Left renal cortex interstitium (tissue), 4 donors: ENCODE measurements around the gene ANKS1A. TPM values are rescaled to one million over a fixed set of nuclear protein-coding genes. Genes with fewer than 3 reads are reported as not detected.
"Not testable (repeated sequence)": the region's sequence is repeated elsewhere in the genome, so short reads cannot be mapped to it uniquely, and the experiment has no call there.

Experiments used
- DNase-seq, 4 donors: peaks; one replicate each; pipeline ENCODE4 v3.0.0-alpha.2; 2013; ENCODE audit warnings: low read depth in 4 of 4, low spot score in 2 of 4, missing footprints in 1 of 4
- polyA plus RNA-seq, 4 donors: library from polyadenylated mRNA; unstranded; fragments of 120-200 nt; gene quantifications; one replicate each; pipeline ENCODE4 v1.2.1, GENCODE V29; 2013; ENCODE audit not compliant: insufficient read length in 4 of 4

ANKS1A gene
- polyA plus RNA-seq, 4 donors = 33.1 to 53.7 (median 43.2) TPM

- no peak for DNase-seq
Observed at GRCh38 chr6:35089935-35090505, 201.0 kb downstream of the ANKS1A start.

GRCh38 chr6:35090734-35091133 lies 201.7 kb downstream of the ANKS1A start:
- DNase-seq = no peak

- DNase-seq = no peak
Observed at GRCh38 chr6:35091346-35092083, 202.5 kb downstream of the ANKS1A start.

- DNase-seq = no peak
Observed at GRCh38 chr6:35092362-35093117, 203.5 kb downstream of the ANKS1A start.

GRCh38 chr6:35093118-35093445 lies 204.0 kb downstream of the ANKS1A start:
- DNase-seq = no peak

- DNase-seq = no peak
Observed at GRCh38 chr6:35093783-35094182, 204.7 kb downstream of the ANKS1A start.

- DNase-seq = no peak
Observed at GRCh38 chr6:35094183-35094582, 205.1 kb downstream of the ANKS1A start.

GRCh38 chr6:35096129-35096862 lies 207.2 kb downstream of the ANKS1A start:
- no peak for DNase-seq

- no peak for DNase-seq
Observed at GRCh38 chr6:35099116-35099515, 210.1 kb downstream of the ANKS1A start.

GRCh38 chr6:35105078-35105477 lies 216.0 kb downstream of the ANKS1A start:
- DNase-seq = no peak

GRCh38 chr6:35106061-35106460 lies 217.0 kb downstream of the ANKS1A start:
- not testable (repeated sequence) for DNase-seq

GRCh38 chr6:35107208-35107607 lies 218.2 kb downstream of the ANKS1A start:
- not testable (repeated sequence) for DNase-seq

GRCh38 chr6:35107761-35108160 lies 218.7 kb downstream of the ANKS1A start:
- not testable (repeated sequence) for DNase-seq

GRCh38 chr6:35108309-35108885 lies 219.3 kb downstream of the ANKS1A start:
- no peak for DNase-seq

GRCh38 chr6:35120746-35121145 lies 231.7 kb downstream of the ANKS1A start:
- no peak for DNase-seq

- no peak for DNase-seq
Observed at GRCh38 chr6:35124356-35124755, 235.3 kb downstream of the ANKS1A start.

GRCh38 chr6:35128042-35128441 lies 239.0 kb downstream of the ANKS1A start:
- DNase-seq = no peak

- DNase-seq = no peak
Observed at GRCh38 chr6:35128496-35128895, 239.4 kb downstream of the ANKS1A start.

GRCh38 chr6:35136185-35136584 lies 247.1 kb downstream of the ANKS1A start:
- DNase-seq = no peak

- not testable (repeated sequence) for DNase-seq
Observed at GRCh38 chr6:35138191-35138590, 249.1 kb downstream of the ANKS1A start.

- no peak for DNase-seq
Observed at GRCh38 chr6:35139470-35139869, 250.4 kb downstream of the ANKS1A start.
